ENCODE results near the gene NAALADL2.

DNA sequence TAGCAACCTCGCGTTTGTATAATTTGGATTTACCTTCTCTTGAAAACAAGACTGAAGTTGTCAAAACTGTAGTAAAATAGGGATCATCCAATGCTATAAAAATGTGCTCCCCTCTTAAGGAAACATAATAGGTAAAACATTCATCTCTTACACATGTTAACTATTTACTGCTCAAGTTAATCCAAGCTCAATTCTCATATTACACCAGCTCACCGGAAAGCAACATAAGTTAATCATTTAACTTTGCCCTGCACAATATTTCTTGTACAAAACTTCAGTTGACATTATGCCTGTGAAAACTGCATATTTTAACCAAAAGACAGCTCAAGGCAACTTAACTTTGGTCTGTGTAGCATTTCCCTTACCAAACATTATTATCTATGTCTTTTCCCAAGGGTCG, 634.2 kb downstream of the NAALADL2 start:
- TF ChIP-seq, protein P1, sequence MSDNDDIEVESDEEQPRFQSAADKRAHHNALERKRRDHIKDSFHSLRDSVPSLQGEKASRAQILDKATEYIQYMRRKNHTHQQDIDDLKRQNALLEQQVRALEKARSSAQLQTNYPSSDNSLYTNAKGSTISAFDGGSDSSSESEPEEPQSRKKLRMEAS (IDR thresholded peaks at IDR 0.05) = no peak
- TF ChIP-seq TAF1 (IDR thresholded peaks at IDR 0.05; ENCODE audit: low read depth) (no peak), TCF12 (IDR thresholded peaks at IDR 0.05; ENCODE audit: low read depth) (no peak), RAD21 (IDR thresholded peaks at IDR 0.05; ENCODE audit: low read depth) (no peak), TEAD4 (IDR thresholded peaks at IDR 0.05) (no peak), FOXM1 (IDR thresholded peaks at IDR 0.05; ENCODE audit: borderline replicate concordance, low read depth) (no peak), CEBPB (IDR thresholded peaks at IDR 0.05) (no peak), YY1 (IDR thresholded peaks at IDR 0.05; ENCODE audit: low read depth) (no peak), EP300 (IDR thresholded peaks at IDR 0.05; ENCODE audit: borderline replicate concordance) (no peak), CREB1 (IDR thresholded peaks at IDR 0.05; ENCODE audit: low read depth) (no peak), NFIC (IDR thresholded peaks at IDR 0.05) (no peak), EGR1 (IDR thresholded peaks at IDR 0.05) (no peak)
- TF ChIP-seq, protein P2, sequence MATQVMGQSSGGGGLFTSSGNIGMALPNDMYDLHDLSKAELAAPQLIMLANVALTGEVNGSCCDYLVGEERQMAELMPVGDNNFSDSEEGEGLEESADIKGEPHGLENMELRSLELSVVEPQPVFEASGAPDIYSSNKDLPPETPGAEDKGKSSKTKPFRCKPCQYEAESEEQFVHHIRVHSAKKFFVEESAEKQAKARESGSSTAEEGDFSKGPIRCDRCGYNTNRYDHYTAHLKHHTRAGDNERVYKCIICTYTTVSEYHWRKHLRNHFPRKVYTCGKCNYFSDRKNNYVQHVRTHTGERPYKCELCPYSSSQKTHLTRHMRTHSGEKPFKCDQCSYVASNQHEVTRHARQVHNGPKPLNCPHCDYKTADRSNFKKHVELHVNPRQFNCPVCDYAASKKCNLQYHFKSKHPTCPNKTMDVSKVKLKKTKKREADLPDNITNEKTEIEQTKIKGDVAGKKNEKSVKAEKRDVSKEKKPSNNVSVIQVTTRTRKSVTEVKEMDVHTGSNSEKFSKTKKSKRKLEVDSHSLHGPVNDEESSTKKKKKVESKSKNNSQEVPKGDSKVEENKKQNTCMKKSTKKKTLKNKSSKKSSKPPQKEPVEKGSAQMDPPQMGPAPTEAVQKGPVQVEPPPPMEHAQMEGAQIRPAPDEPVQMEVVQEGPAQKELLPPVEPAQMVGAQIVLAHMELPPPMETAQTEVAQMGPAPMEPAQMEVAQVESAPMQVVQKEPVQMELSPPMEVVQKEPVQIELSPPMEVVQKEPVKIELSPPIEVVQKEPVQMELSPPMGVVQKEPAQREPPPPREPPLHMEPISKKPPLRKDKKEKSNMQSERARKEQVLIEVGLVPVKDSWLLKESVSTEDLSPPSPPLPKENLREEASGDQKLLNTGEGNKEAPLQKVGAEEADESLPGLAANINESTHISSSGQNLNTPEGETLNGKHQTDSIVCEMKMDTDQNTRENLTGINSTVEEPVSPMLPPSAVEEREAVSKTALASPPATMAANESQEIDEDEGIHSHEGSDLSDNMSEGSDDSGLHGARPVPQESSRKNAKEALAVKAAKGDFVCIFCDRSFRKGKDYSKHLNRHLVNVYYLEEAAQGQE (IDR thresholded peaks at IDR 0.05; ENCODE audit: low read depth) = no peak
